Endothelial cell of umbilical vein (primary cell): ENCODE measurements around the gene CPOX. TPM values are rescaled to one million over a fixed set of nuclear protein-coding genes. Genes with fewer than 3 reads are reported as not detected.

Experiments
- BruUV-seq: library from RNA; stranded (reverse); fragments of 400-500 nt; replicated peaks from 2 replicates; lab custom pipeline; 2021; lab: Mats Ljungman, UMichigan
- CTCF ChIA-PET: fragments of 300-600, 350-600 bp; sonication (Branson Sonifier 250); formaldehyde crosslinking; loops from one replicate; lab custom pipeline; 2021; ENCODE audit warnings: antibody characterized with exemption, inconsistent platforms; lab: Charles Lee
- POLR2A ChIA-PET: fragments of 300-600, 350-600 bp; sonication (Branson Sonifier 250); formaldehyde crosslinking; loops from one replicate; lab custom pipeline; 2021; ENCODE audit warnings: antibody characterized with exemption, inconsistent platforms; lab: Charles Lee
- DNase-seq: peaks from one replicate; pipeline ENCODE4 v3.0.0-alpha.2; 2011; ENCODE audit warnings: low read depth, low spot score
- FAIRE-seq: peaks from 2 replicates; lab custom pipeline; 2011; peaks lifted over from hg19 to GRCh38; lab: Jason Lieb, UNC
- H2AFZ ChIP-seq: 2 replicates; pipeline ENCODE4 v1.6.0; 2012; ENCODE audit warnings: low read depth, low read length, control low read depth, inconsistent platforms
- H3K27ac ChIP-seq: 2 replicates; pipeline ENCODE4 v1.5.1; 2011; ENCODE audit warnings: low read depth, mild to moderate bottlenecking, control low read depth, low read length, moderate library complexity; ENCODE audit not compliant: insufficient read depth
- H3K27me3 ChIP-seq, 2 experiments: 2 replicates each; pipeline versions ENCODE4 v1.6.0 to v1.6.1; 2011; ENCODE audit warnings: low read length in 2 of 2, mixed read lengths in 1 of 2; ENCODE audit not compliant: control insufficient read depth in 2 of 2, insufficient read depth in 2 of 2
- H3K36me3 ChIP-seq, 2 experiments: 2 replicates in 1 of 2; 3 replicates in 1 of 2; pipeline ENCODE4 v1.5.1; 2011; ENCODE audit warnings: low read length in 2 of 2, mild to moderate bottlenecking in 1 of 2, moderate library complexity in 1 of 2; ENCODE audit not compliant: control insufficient read depth in 2 of 2, insufficient read depth in 2 of 2; ENCODE audit errors: extremely low read depth in 1 of 2
- H3K4me1 ChIP-seq: 3 replicates; pipeline ENCODE4 v1.5.1; 2011; ENCODE audit warnings: mild to moderate bottlenecking, low read length; ENCODE audit not compliant: control insufficient read depth, insufficient read depth; ENCODE audit errors: extremely low read depth
- H3K4me2 ChIP-seq: 2 replicates; pipeline ENCODE4 v1.6.1; 2011; ENCODE audit warnings: low read length, control low read depth, mixed read lengths; ENCODE audit not compliant: insufficient read depth
- H3K4me3 ChIP-seq, 3 experiments: fragments of 200-600 bp in 1 of 3; sonication (generic), shearing (Covaris generic) in 1 of 3; replicated peaks in 1 of 3; 2 replicates each; pipeline ENCODE4 v1.5.1; 2011 to 2016; ENCODE audit warnings: control low read depth in 3 of 3, low read length in 3 of 3, mild to moderate bottlenecking in 2 of 3, inconsistent platforms in 1 of 3, low read depth in 1 of 3, moderate library complexity in 1 of 3; ENCODE audit not compliant: insufficient read depth in 1 of 3
- H3K79me2 ChIP-seq: 2 replicates; pipeline ENCODE4 v1.6.0; 2012; ENCODE audit warnings: low read length, inconsistent platforms; ENCODE audit not compliant: control insufficient read depth, insufficient read depth
- H3K9ac ChIP-seq: replicated peaks from 2 replicates; pipeline ENCODE3; 2011; ENCODE audit warnings: low read length, control low read depth; ENCODE audit not compliant: insufficient read depth; ENCODE audit errors: extremely low read depth
- H3K9me1 ChIP-seq: replicated peaks from 3 replicates; pipeline ENCODE4 v1.6.0; 2011; ENCODE audit warnings: mild to moderate bottlenecking, low read length; ENCODE audit not compliant: control insufficient read depth, insufficient read depth; ENCODE audit errors: extremely low read depth
- H3K9me3 ChIP-seq: replicated peaks from 2 replicates; pipeline ENCODE4 v1.5.1; 2012; ENCODE audit warnings: low read length, inconsistent platforms; ENCODE audit not compliant: control insufficient read depth, insufficient read depth
- H4K20me1 ChIP-seq: replicated peaks from 2 replicates; pipeline ENCODE3; 2011; ENCODE audit warnings: mild to moderate bottlenecking, low read length; ENCODE audit not compliant: control insufficient read depth, insufficient read depth; ENCODE audit errors: extremely low read depth
- CTCF ChIP-seq, 2 donors: IDR thresholded peaks; 1 replicate in 1 of 2; 2 replicates in 1 of 2; pipeline ENCODE4 v1.5.1; 2011; ENCODE audit warnings: low read length in 2 of 2, mild to moderate bottlenecking in 2 of 2, moderate library complexity in 2 of 2, control low read depth in 1 of 2, inconsistent platforms in 1 of 2, low read depth in 1 of 2; ENCODE audit not compliant: insufficient read depth in 1 of 2; ENCODE audit errors: extremely low read depth in 1 of 2
- EZH2 ChIP-seq: IDR thresholded peaks from 2 replicates; pipeline ENCODE4 v1.6.1; 2012; ENCODE audit warnings: borderline replicate concordance, low read depth, mild to moderate bottlenecking, moderate library complexity, low read length, inconsistent platforms; ENCODE audit not compliant: severe bottlenecking
- FOS ChIP-seq: IDR thresholded peaks from 2 replicates; pipeline ENCODE4 v1.6.1; 2011; ENCODE audit warnings: mild to moderate bottlenecking, low read length, moderate library complexity, borderline replicate concordance; ENCODE audit not compliant: insufficient read depth
- GATA2 ChIP-seq: IDR thresholded peaks from 2 replicates; pipeline ENCODE4 v1.7.0; 2011; ENCODE audit warnings: low read depth, mild to moderate bottlenecking, moderate library complexity, mixed read lengths, low read length; ENCODE audit not compliant: insufficient read length, insufficient read depth
- JUN ChIP-seq: IDR thresholded peaks from 2 replicates; pipeline ENCODE4 v1.6.1; 2011; ENCODE audit warnings: borderline replicate concordance, low read depth; ENCODE audit not compliant: insufficient read length, insufficient read depth
- MAX ChIP-seq: IDR thresholded peaks from 2 replicates; pipeline ENCODE4 v1.6.1; 2011; ENCODE audit not compliant: insufficient read depth, insufficient read length
- MYC ChIP-seq: IDR thresholded peaks from one replicate; pipeline ENCODE4 v1.6.1; 2011; ENCODE audit warnings: mild to moderate bottlenecking, low read depth, low read length
- POLR2A ChIP-seq: IDR thresholded peaks from 2 replicates; pipeline ENCODE4 v1.6.1; 2012; ENCODE audit warnings: low read depth, mild to moderate bottlenecking, control low read depth, low read length
- POLR2AphosphoS5 ChIP-seq: IDR thresholded peaks from 2 replicates; pipeline ENCODE4 v1.6.1; 2012; ENCODE audit warnings: low read depth, mild to moderate bottlenecking, control low read depth, low read length, moderate library complexity; ENCODE audit not compliant: insufficient read depth
- dilution Hi-C: fragments of 300-500 bp; cut with MboI; formaldehyde crosslinking; loops from one replicate; pipeline ENCODE4 v1.15.0; 2019; ENCODE audit warnings: low sequenced_read_pairs; ENCODE audit not compliant: extremely low pct_ligation_motif_present
- intact Hi-C: fragments of 100-400 bp; cut with micrococcal nuclease; formaldehyde crosslinking; loops from one replicate; pipeline ENCODE4 v1.10.0; 2022
- polyA plus RNA-seq, 4 experiments: library from polyadenylated mRNA; depleted of rRNA in 3 of 4; stranded (reverse) in 3 of 4; unstranded in 1 of 4; fragments of >200 nt; gene quantifications; 2 replicates each; pipeline versions ENCODE4 v1.2.1 to v1.2.3, GENCODE V29; 2011 to 2012; ENCODE audit warnings: missing spikeins in 1 of 4
- total RNA-seq: library from RNA; stranded (reverse); gene quantifications from 2 replicates; pipeline ENCODE4 v1.2.3, GENCODE V29; 2021

Gene CPOX
- total and polyA plus RNA-seq, 2 donors (not counting 3 experiments of a cell fraction or from before 2014, with no cell fraction given) = 12.3 to 24.5 TPM

GRCh38 chr3:98602078-98602678 is 8.8 kb upstream of the CPOX start:
- no peak overlapping the region for H2AFZ ChIP-seq
- H4K20me1 ChIP-seq = no peaks in the 10 kb centered on the region
- no peaks in the 10 kb centered on the region for H3K4me1 ChIP-seq
- peak; percentile 60 to 74 for TF ChIP-seq CTCF (IDR thresholded peaks at IDR 0.05; ENCODE audit: extremely low read depth in 1 of 2, insufficient read depth in 1 of 2, low read depth in 1 of 2, low read length in 2 of 2)
- TF ChIP-seq JUN = no peak
- H3K9ac ChIP-seq = no peak overlapping the region
- no peak overlapping the region for H3K4me2 ChIP-seq
- H3K36me3 ChIP-seq = no peaks in the 10 kb centered on the region
- no peak overlapping the region for H3K4me3 ChIP-seq
- intact Hi-C loops = loop anchor here (1.0 to 10.0 kb wide), 5 partner anchors 131 to 573 kb away; no protein-coding TSS in a partner anchor
- no peaks in the 10 kb centered on the region for H3K9me1 ChIP-seq
- ChIA-PET CTCF (interaction anchor here (0.5 to 6.2 kb wide), 50 partner anchors 9 to 541 kb away, joined by 3 to 202 read pairs (median 4); partner anchors contain the start of genes CLDND1, CPOX, DCBLD2 and ST3GAL6), POLR2A (interaction anchor here (0.6 kb wide), 1 partner anchor 178 kb away, joined by 3 read pairs; no protein-coding TSS in a partner anchor)
- no TSS peak for BruUV-seq
- H3K9me3 ChIP-seq = no peaks in the 10 kb centered on the region
- no peaks in the 10 kb centered on the region for H3K79me2 ChIP-seq
- peak; percentile 81 for FAIRE-seq
- peak; percentile 76 for DNase-seq
- H3K27ac ChIP-seq = no peak overlapping the region
- H3K27me3 ChIP-seq = no peaks in the 10 kb centered on the region
- dilution Hi-C loops = loop anchor here (25.0 kb wide), 1 partner anchor 210 kb away; no protein-coding TSS in a partner anchor

GRCh38 chr3:98601180-98601579 is 7.8 kb upstream of the CPOX start:
- dilution Hi-C loops (loop anchor here (25.0 kb wide), 1 partner anchor 211 kb away; no protein-coding TSS in a partner anchor), intact Hi-C loops (loop anchor here (5.0 to 10.0 kb wide), 2 partner anchors 191 to 574 kb away; no protein-coding TSS in a partner anchor)
- Histone ChIP-seq H3K27me3 (no peaks in the 10 kb centered on the region), H3K4me2 (no peak overlapping the region), H3K36me3 (no peaks in the 10 kb centered on the region), H3K9me3 (no peaks in the 10 kb centered on the region), H4K20me1 (no peaks in the 10 kb centered on the region), H3K9ac (no peak overlapping the region), H3K79me2 (no peaks in the 10 kb centered on the region), H3K9me1 (no peaks in the 10 kb centered on the region), H3K4me1 (no peaks in the 10 kb centered on the region), H3K4me3 (no peak overlapping the region), H2AFZ (no peak overlapping the region), H3K27ac (no peak overlapping the region)
- FAIRE-seq (no peak), DNase-seq (no peak)
- CTCF ChIA-PET = interaction anchor here (1.0 to 6.2 kb wide), 18 partner anchors 8 to 393 kb away, joined by 3 to 202 read pairs (median 9); partner anchors contain the start of genes CLDND1, CPOX and ST3GAL6
- BruUV-seq = no TSS peak
- POLR2A ChIA-PET = no interaction called here
- TF ChIP-seq POLR2AphosphoS5 (no peak), CTCF (IDR thresholded peaks at IDR 0.05; ENCODE audit: extremely low read depth in 1 of 2, insufficient read depth in 1 of 2, low read depth in 1 of 2, low read length in 2 of 2) (no peak), POLR2A (no peak), MYC (no peak), EZH2 (no peak), JUN (no peak), MAX (no peak), GATA2 (no peak), FOS (no peak)
